Measurements from ENCODE around the gene NODAL. TPM values are rescaled to one million over a fixed set of nuclear protein-coding genes. Genes with fewer than 3 reads are reported as not detected.
A peak's percentile ranks its signal among the peaks of the same experiment; 100 is the strongest.

NODAL gene
- total and polyA plus RNA-seq, 3 experiments from 2014 or later: 0.43 TPM; not detected in 2

- H3K4me3 Mint-ChIP-seq: peak overlapping the region; percentile 40 to 84 (median 80)
- H3K27ac Mint-ChIP-seq: peak overlapping the region in 5 of 8 donors; percentile 7 to 74 (median 61)
- peaks cover 33 to 52% (median 39%) of the 10 kb centered on the region in 3 donors for H3K4me1 Mint-ChIP-seq
- H3K27me3 Mint-ChIP-seq: peaks cover 4 to 27% of the 10 kb centered on the region in 2 donors
- Histone ChIP-seq H3K4me3 (ENCODE audit: low read length) (peak overlapping the region; percentile 32), H3K9me3 (ENCODE audit: low read length) (no peaks in the 10 kb centered on the region), H3K27me3 (ENCODE audit: insufficient read depth, low read length, poor library complexity, severe bottlenecking) (peaks cover 8% of the 10 kb centered on the region), H3K4me1 (ENCODE audit: insufficient read depth, low read length) (peaks cover 39% of the 10 kb centered on the region), H3K36me3 (ENCODE audit: insufficient read depth, low read length) (no peaks in the 10 kb centered on the region), H3K27ac (ENCODE audit: low read depth, low read length) (no peak overlapping the region)
- DNase-seq: peak in 2 of 5 donors; percentile 13 to 38
- no peaks in the 10 kb centered on the region for H3K9me3 Mint-ChIP-seq
- POLR2A ChIA-PET: no interaction called here
- CTCF ChIA-PET: no interaction called here
- no peaks in the 10 kb centered on the region for H3K36me3 Mint-ChIP-seq
These were observed 38.9 kb upstream of the NODAL start for GRCh38 chr10:70480239-70480861.

- H3K27me3 Mint-ChIP-seq: peaks cover 7 to 31% of the 10 kb centered on the region in 2 donors
- Histone ChIP-seq H3K9me3 (ENCODE audit: low read length) (no peaks in the 10 kb centered on the region), H3K27ac (ENCODE audit: low read depth, low read length) (no peak overlapping the region), H3K4me3 (ENCODE audit: low read length) (peak overlapping the region; percentile 32), H3K27me3 (ENCODE audit: insufficient read depth, low read length, poor library complexity, severe bottlenecking) (peaks cover 8% of the 10 kb centered on the region), H3K36me3 (ENCODE audit: insufficient read depth, low read length) (no peaks in the 10 kb centered on the region), H3K4me1 (ENCODE audit: insufficient read depth, low read length) (peaks cover 39% of the 10 kb centered on the region)
- peaks cover 33 to 52% (median 39%) of the 10 kb centered on the region in 3 donors for H3K4me1 Mint-ChIP-seq
- H3K9me3 Mint-ChIP-seq: no peaks in the 10 kb centered on the region
- no peak for DNase-seq
- ChIA-PET POLR2A (no interaction called here), CTCF (no interaction called here)
- peak overlapping the region; percentile 40 to 86 (median 80) for H3K4me3 Mint-ChIP-seq
- H3K27ac Mint-ChIP-seq: peak overlapping the region in 4 of 8 donors; percentile 29 to 74 (median 67)
- no peaks in the 10 kb centered on the region for H3K36me3 Mint-ChIP-seq
These were observed 38.3 kb upstream of the NODAL start for GRCh38 chr10:70479626-70480238.

- H3K27ac ChIP-seq (ENCODE audit: low read depth, low read length): no peak overlapping the region
- Mint-ChIP-seq H3K9me3 (no peaks in the 10 kb centered on the region), H3K4me3 (peak overlapping the region; percentile 40 to 86 (median 80)), H3K36me3 (no peaks in the 10 kb centered on the region), H3K4me1 (peaks cover 33 to 52% (median 39%) of the 10 kb centered on the region in 3 donors), H3K27ac (no peak overlapping the region), H3K27me3 (peaks cover 12 to 31% of the 10 kb centered on the region in 2 donors)
- no peak for DNase-seq
- H3K27me3 ChIP-seq (ENCODE audit: insufficient read depth, low read length, poor library complexity, severe bottlenecking): peaks cover 8% of the 10 kb centered on the region
- no peak overlapping the region for H3K4me3 ChIP-seq (ENCODE audit: low read length)
- H3K36me3 ChIP-seq (ENCODE audit: insufficient read depth, low read length): no peaks in the 10 kb centered on the region
- no peaks in the 10 kb centered on the region for H3K9me3 ChIP-seq (ENCODE audit: low read length)
- CTCF ChIA-PET: no interaction called here
- H3K4me1 ChIP-seq (ENCODE audit: insufficient read depth, low read length): peaks cover 39% of the 10 kb centered on the region
- POLR2A ChIA-PET: no interaction called here
These were observed 37.7 kb upstream of the NODAL start for GRCh38 chr10:70479165-70479581.

- Mint-ChIP-seq H3K4me1 (peaks cover 33 to 52% (median 39%) of the 10 kb centered on the region in 3 donors), H3K9me3 (no peaks in the 10 kb centered on the region), H3K27me3 (peaks cover 17 to 31% of the 10 kb centered on the region in 2 donors), H3K27ac (peak within 1 kb of the TSS in 7 of 8 donors; percentile 25 to 80 (median 41)), H3K36me3 (no peaks in the 10 kb centered on the region), H3K4me3 (peak within 1 kb of the TSS; percentile 67 to 90 (median 81))
- ChIA-PET POLR2A (no interaction called here), CTCF (no interaction called here)
- H3K27ac ChIP-seq (ENCODE audit: low read depth, low read length): no peak within 1 kb of the TSS
- no peaks in the 10 kb centered on the region for H3K9me3 ChIP-seq (ENCODE audit: low read length)
- H3K36me3 ChIP-seq (ENCODE audit: insufficient read depth, low read length): no peaks in the 10 kb centered on the region
- DNase-seq: peak in 3 of 5 donors; percentile 14 to 43 (median 16)
- H3K4me3 ChIP-seq (ENCODE audit: low read length): peak within 1 kb of the TSS; percentile 39
- H3K27me3 ChIP-seq (ENCODE audit: insufficient read depth, low read length, poor library complexity, severe bottlenecking): peaks cover 8% of the 10 kb centered on the region
- H3K4me1 ChIP-seq (ENCODE audit: insufficient read depth, low read length): peaks cover 39% of the 10 kb centered on the region
These were observed 37.0 kb upstream of the NODAL start, which contains the start of gene PALD1 for GRCh38 chr10:70478191-70479164. TSS of gene PALD1 (plus strand) at chr10:70478767. CDS start at chr10:70525952, 47,185 bp downstream.

GRCh38 chr10:70477661-70478162, 36.2 kb upstream of the NODAL start:
- Mint-ChIP-seq H3K27me3 (peaks cover 20 to 25% of the 10 kb centered on the region in 2 donors), H3K27ac (peak overlapping the region in 7 of 8 donors; percentile 25 to 80 (median 41)), H3K9me3 (no peaks in the 10 kb centered on the region), H3K4me1 (peaks cover 33 to 52% (median 39%) of the 10 kb centered on the region in 3 donors), H3K36me3 (no peaks in the 10 kb centered on the region), H3K4me3 (peak overlapping the region; percentile 67 to 90 (median 73))
- H3K27ac ChIP-seq (ENCODE audit: low read depth, low read length): no peak overlapping the region
- ChIA-PET POLR2A (no interaction called here), CTCF (interaction anchor here (1.2 kb wide), 2 partner anchors 14 to 16 kb away, joined by 3 to 4 read pairs; no protein-coding TSS in a partner anchor)
- no peaks in the 10 kb centered on the region for H3K36me3 ChIP-seq (ENCODE audit: insufficient read depth, low read length)
- H3K9me3 ChIP-seq (ENCODE audit: low read length): no peaks in the 10 kb centered on the region
- peaks cover 8% of the 10 kb centered on the region for H3K27me3 ChIP-seq (ENCODE audit: insufficient read depth, low read length, poor library complexity, severe bottlenecking)
- H3K4me3 ChIP-seq (ENCODE audit: low read length): peak overlapping the region; percentile 39
- peaks cover 39% of the 10 kb centered on the region for H3K4me1 ChIP-seq (ENCODE audit: insufficient read depth, low read length)
- DNase-seq: peak; percentile 54 to 85 (median 78)

- Mint-ChIP-seq H3K27ac (peak overlapping the region in 5 of 8 donors; percentile 2 to 55 (median 37)), H3K27me3 (peaks cover 22 to 25% of the 10 kb centered on the region in 2 donors), H3K9me3 (no peaks in the 10 kb centered on the region), H3K4me1 (peaks cover 33 to 49% (median 39%) of the 10 kb centered on the region in 3 donors), H3K36me3 (no peaks in the 10 kb centered on the region), H3K4me3 (peak overlapping the region in 2 of 7 donors; percentile 66 to 78)
- H3K36me3 ChIP-seq (ENCODE audit: insufficient read depth, low read length): no peaks in the 10 kb centered on the region
- DNase-seq: no peak
- peaks cover 8% of the 10 kb centered on the region for H3K27me3 ChIP-seq (ENCODE audit: insufficient read depth, low read length, poor library complexity, severe bottlenecking)
- H3K9me3 ChIP-seq (ENCODE audit: low read length): no peaks in the 10 kb centered on the region
- ChIA-PET CTCF (interaction anchor here (1.2 kb wide), 2 partner anchors 13 to 15 kb away, joined by 3 to 4 read pairs; no protein-coding TSS in a partner anchor), POLR2A (no interaction called here)
- no peak overlapping the region for H3K27ac ChIP-seq (ENCODE audit: low read depth, low read length)
- peaks cover 39% of the 10 kb centered on the region for H3K4me1 ChIP-seq (ENCODE audit: insufficient read depth, low read length)
- no peak overlapping the region for H3K4me3 ChIP-seq (ENCODE audit: low read length)
These were observed 35.0 kb upstream of the NODAL start for GRCh38 chr10:70476249-70477035.

- Histone ChIP-seq H3K36me3 (ENCODE audit: insufficient read depth, low read length) (no peaks in the 10 kb centered on the region), H3K9me3 (ENCODE audit: low read length) (no peaks in the 10 kb centered on the region), H3K4me3 (ENCODE audit: low read length) (no peak overlapping the region), H3K27ac (ENCODE audit: low read depth, low read length) (no peak overlapping the region), H3K27me3 (ENCODE audit: insufficient read depth, low read length, poor library complexity, severe bottlenecking) (peaks cover 8% of the 10 kb centered on the region), H3K4me1 (ENCODE audit: insufficient read depth, low read length) (peaks cover 35% of the 10 kb centered on the region)
- DNase-seq: no peak
- ChIA-PET CTCF (no interaction called here), POLR2A (no interaction called here)
- peaks cover 30 to 43% (median 36%) of the 10 kb centered on the region in 3 donors for H3K4me1 Mint-ChIP-seq
- peaks cover 24 to 25% of the 10 kb centered on the region in 2 donors for H3K27me3 Mint-ChIP-seq
- H3K4me3 Mint-ChIP-seq: no peak overlapping the region
- no peaks in the 10 kb centered on the region for H3K9me3 Mint-ChIP-seq
- no peaks in the 10 kb centered on the region for H3K36me3 Mint-ChIP-seq
- H3K27ac Mint-ChIP-seq: no peak overlapping the region
These were observed 34.2 kb upstream of the NODAL start for GRCh38 chr10:70475661-70476060.

Measured in CD8-positive, alpha-beta memory T cell (primary cell).